KMS-11 (cell line): Measurements from ENCODE around the gene GAB3.

Source experiments
- H2AFZ ChIP-seq: fragments of 200-600 bp; sonication (generic); 2 replicates; pipeline ENCODE4 v1.6.1; 2016; ENCODE audit warnings: antibody characterized with exemption, mixed run types, low read depth
- H3K27ac ChIP-seq: fragments of 200-600 bp; sonication (generic); 2 replicates; pipeline ENCODE4 v1.6.1; 2016; ENCODE audit warnings: mild to moderate bottlenecking, mixed run types
- H3K27me3 ChIP-seq: fragments of 200-600 bp; sonication (generic); 2 replicates; pipeline ENCODE4 v1.6.1; 2017; ENCODE audit warnings: mild to moderate bottlenecking, low read depth, mixed run types, moderate library complexity; ENCODE audit not compliant: insufficient read depth
- H3K36me3 ChIP-seq: fragments of 200-600 bp; sonication (generic); 2 replicates; pipeline ENCODE4 v1.6.1; 2017; ENCODE audit warnings: mild to moderate bottlenecking, mixed run types; ENCODE audit not compliant: insufficient read depth
- H3K4me1 ChIP-seq: fragments of 200-600 bp; sonication (generic); 2 replicates; pipeline ENCODE4 v1.6.1; 2016; ENCODE audit warnings: mild to moderate bottlenecking, low read depth, mixed run types; ENCODE audit not compliant: poor library complexity, severe bottlenecking
- H3K4me2 ChIP-seq: fragments of 200-600 bp; sonication (generic); 2 replicates; pipeline ENCODE4 v1.7.0; 2016; ENCODE audit warnings: mild to moderate bottlenecking, mixed run types
- H3K4me3 ChIP-seq: fragments of 200-600 bp; sonication (generic); IDR thresholded peaks from 2 replicates; pipeline ENCODE4 v1.6.1; 2017; ENCODE audit warnings: low read depth, low read length, mixed read lengths; ENCODE audit not compliant: insufficient read depth
- H3K79me2 ChIP-seq: fragments of 200-600 bp; sonication (generic); 2 replicates; pipeline ENCODE4 v1.6.1; 2016; ENCODE audit warnings: low read depth, mixed run types; ENCODE audit not compliant: insufficient read depth
- H3K9ac ChIP-seq: fragments of 200-600 bp; sonication (generic); 2 replicates; pipeline ENCODE4 v1.6.1; 2016; ENCODE audit warnings: mild to moderate bottlenecking, mixed run types
- H4K20me1 ChIP-seq: fragments of 200-600 bp; sonication (generic); 2 replicates; pipeline ENCODE4 v1.6.1; 2016; ENCODE audit warnings: mild to moderate bottlenecking, mixed run types; ENCODE audit not compliant: insufficient read depth
- TF ChIP-seq, protein P1 (sequence below): fragments of 200-600 bp; sonication (generic); conservative IDR thresholded peaks from 2 replicates; pipeline ENCODE4 v1.6.1; 2017; ENCODE audit warnings: low read depth, mild to moderate bottlenecking, antibody characterized with exemption, low read length, moderate library complexity, mixed read lengths

Gene GAB3

DNA sequence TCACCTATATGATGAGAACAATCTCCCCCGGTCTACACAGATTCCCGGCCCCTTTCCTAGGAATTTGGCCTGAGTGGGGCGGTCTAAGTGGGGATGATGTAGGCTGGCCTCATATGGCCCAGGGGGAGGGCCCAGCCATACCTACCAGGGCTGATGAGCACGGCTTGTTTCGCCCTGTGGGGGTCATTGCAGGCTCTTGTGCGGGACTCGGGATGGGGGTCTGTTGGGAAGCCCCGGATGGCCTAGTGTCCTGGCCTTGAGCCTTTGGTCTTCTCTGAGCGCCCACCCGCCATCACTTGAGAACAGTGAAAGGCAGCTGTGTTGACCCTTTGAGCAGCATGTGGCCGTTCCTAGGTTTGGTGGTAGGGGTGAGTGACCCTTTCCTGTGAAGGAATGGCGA, 92.7 kb downstream of the GAB3 start:
- Histone ChIP-seq H3K79me2 (no peaks in the 10 kb centered on the region), H3K4me1 (peaks cover 5% of the 10 kb centered on the region), H3K9ac (no peak overlapping the region), H3K36me3 (no peaks in the 10 kb centered on the region), H4K20me1 (no peaks in the 10 kb centered on the region), H3K27me3 (no peaks in the 10 kb centered on the region), H2AFZ (no peak overlapping the region), H3K27ac (no peak overlapping the region), H3K4me2 (no peak overlapping the region), H3K4me3 (no peak overlapping the region)
- TF ChIP-seq, protein P1, sequence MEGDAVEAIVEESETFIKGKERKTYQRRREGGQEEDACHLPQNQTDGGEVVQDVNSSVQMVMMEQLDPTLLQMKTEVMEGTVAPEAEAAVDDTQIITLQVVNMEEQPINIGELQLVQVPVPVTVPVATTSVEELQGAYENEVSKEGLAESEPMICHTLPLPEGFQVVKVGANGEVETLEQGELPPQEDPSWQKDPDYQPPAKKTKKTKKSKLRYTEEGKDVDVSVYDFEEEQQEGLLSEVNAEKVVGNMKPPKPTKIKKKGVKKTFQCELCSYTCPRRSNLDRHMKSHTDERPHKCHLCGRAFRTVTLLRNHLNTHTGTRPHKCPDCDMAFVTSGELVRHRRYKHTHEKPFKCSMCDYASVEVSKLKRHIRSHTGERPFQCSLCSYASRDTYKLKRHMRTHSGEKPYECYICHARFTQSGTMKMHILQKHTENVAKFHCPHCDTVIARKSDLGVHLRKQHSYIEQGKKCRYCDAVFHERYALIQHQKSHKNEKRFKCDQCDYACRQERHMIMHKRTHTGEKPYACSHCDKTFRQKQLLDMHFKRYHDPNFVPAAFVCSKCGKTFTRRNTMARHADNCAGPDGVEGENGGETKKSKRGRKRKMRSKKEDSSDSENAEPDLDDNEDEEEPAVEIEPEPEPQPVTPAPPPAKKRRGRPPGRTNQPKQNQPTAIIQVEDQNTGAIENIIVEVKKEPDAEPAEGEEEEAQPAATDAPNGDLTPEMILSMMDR: no peak

DNA sequence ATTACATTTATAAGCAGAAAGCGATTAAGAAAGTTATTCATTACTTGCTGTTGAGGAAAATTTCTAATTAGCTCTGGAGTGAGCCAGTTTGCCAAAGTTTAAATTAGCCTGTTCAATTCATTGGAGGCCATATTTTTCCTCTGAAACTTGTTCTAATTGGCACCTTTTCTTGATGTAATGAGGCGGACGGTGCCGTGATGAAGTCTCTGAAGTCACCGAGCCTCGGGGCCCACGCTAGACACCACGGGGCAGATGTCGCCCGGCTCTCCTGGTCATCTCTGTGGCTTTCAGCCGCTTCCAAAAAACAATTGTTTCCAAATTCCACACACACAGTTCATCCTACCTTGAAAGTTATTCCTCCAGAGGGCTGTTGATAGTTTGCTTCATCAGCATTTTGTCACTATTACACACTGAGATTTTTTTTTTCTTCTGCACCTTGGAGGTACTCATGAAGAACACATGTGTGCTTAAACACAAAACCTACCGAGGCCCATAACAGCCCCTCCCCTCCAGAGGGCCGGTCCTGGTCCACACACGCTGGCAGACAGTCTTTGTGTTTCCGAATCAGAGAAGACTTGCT, 93.6 kb downstream of the GAB3 start:
- Histone ChIP-seq H3K27me3 (no peaks in the 10 kb centered on the region), H3K4me3 (no peak overlapping the region), H3K79me2 (no peaks in the 10 kb centered on the region), H4K20me1 (no peaks in the 10 kb centered on the region), H3K4me1 (peaks cover 5% of the 10 kb centered on the region), H3K27ac (no peak overlapping the region), H3K4me2 (no peak overlapping the region), H3K9ac (no peak overlapping the region), H2AFZ (no peak overlapping the region), H3K36me3 (no peaks in the 10 kb centered on the region)
- TF ChIP-seq, protein P1: no peak

DNA sequence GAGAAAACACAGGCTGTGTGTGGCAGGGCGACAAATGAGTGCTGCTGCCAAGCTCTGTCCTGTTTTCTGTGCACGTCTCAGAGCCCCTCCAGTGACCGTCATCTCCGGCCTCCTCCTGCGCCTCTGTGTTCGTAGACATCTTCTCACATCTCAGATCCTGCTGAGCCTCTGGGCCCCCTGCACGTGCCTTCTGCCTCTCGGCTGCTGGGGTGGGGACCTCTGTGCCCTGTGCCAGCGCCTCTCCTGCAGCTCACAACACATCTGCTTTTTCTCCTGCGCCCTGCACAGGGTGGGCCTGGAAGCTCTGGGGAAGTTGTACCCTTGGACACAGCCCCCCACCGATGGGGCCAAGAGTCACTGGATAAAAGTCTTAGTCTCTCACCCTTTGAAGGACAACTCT, 95.1 kb downstream of the GAB3 start:
- Histone ChIP-seq H3K4me3 (no peak overlapping the region), H3K27ac (no peak overlapping the region), H3K27me3 (no peaks in the 10 kb centered on the region), H3K9ac (no peak overlapping the region), H2AFZ (no peak overlapping the region), H3K36me3 (no peaks in the 10 kb centered on the region), H3K4me1 (no peaks in the 10 kb centered on the region), H3K79me2 (no peaks in the 10 kb centered on the region), H4K20me1 (no peaks in the 10 kb centered on the region), H3K4me2 (no peak overlapping the region)
- TF ChIP-seq, protein P1: no peak

DNA sequence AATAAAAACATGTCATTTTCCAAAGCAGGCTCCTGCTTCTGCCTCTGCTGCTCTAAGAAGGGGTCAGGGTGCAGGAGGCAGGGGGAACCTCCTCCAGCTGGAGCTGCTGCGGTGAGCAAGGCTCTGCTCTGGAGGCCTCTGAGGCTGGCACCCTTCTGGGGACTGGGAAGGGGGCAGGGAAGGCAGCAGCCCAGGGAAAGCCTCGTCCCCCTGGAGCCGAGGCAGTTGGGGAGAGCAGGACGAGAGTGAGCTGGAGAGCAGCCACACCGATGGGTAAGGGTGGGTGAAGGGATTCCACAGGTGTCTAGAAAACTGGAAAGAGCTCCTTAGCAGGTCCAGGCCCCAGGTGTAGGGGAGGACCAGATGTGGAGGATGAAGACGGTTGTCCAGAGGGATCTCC, 95.5 kb downstream of the GAB3 start:
- H3K4me3 ChIP-seq: no peak overlapping the region
- TF ChIP-seq, protein P1: no peak
- no peak overlapping the region for H3K9ac ChIP-seq
- no peaks in the 10 kb centered on the region for H3K27me3 ChIP-seq
- no peak overlapping the region for H3K4me2 ChIP-seq
- no peaks in the 10 kb centered on the region for H4K20me1 ChIP-seq
- H3K36me3 ChIP-seq: no peaks in the 10 kb centered on the region
- H2AFZ ChIP-seq: no peak overlapping the region
- no peak overlapping the region for H3K27ac ChIP-seq
- H3K4me1 ChIP-seq: no peaks in the 10 kb centered on the region
- no peaks in the 10 kb centered on the region for H3K79me2 ChIP-seq

DNA sequence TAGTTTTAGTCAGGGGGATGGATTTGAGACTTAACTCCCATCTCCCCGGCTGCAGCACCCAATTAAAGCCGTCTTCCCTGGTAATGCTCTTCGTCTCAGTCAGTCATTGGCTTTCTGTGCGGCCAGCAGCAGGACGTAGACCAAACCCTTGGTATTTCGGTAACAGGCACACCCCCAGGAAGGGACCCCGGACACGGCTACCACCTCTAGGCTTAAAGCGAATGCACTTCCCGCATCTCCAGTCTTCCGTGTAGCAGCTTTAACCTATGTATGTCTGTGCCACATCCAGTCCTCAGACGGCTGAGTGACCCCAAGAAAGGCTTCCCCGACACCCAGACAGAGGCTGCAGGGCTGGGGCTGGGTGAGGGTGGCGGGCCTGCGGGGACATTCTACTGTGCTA, 96.0 kb downstream of the GAB3 start:
- Histone ChIP-seq H3K27ac (no peak overlapping the region), H3K9ac (no peak overlapping the region), H4K20me1 (no peaks in the 10 kb centered on the region), H3K79me2 (no peaks in the 10 kb centered on the region), H3K4me3 (no peak overlapping the region), H3K36me3 (no peaks in the 10 kb centered on the region), H2AFZ (no peak overlapping the region), H3K4me1 (no peaks in the 10 kb centered on the region), H3K27me3 (no peaks in the 10 kb centered on the region), H3K4me2 (no peak overlapping the region)
- TF ChIP-seq, protein P1: no peak
